Nephron progenitor cell (in vitro differentiated cells): ENCODE measurements around the gene TTL.
"Not testable (repeated sequence)": the region's sequence is repeated elsewhere in the genome, so short reads cannot be mapped to it uniquely, and the experiment has no call there.

Experiments used
- DNase-seq: peaks from one replicate; pipeline ENCODE4 v3.0.0; 2021
- H3K27ac Mint-ChIP-seq: 2 replicates; pipeline ENCODE4 v1.8.0; 2021; ENCODE audit warnings: mild to moderate bottlenecking, moderate library complexity, mixed read lengths
- H3K27me3 Mint-ChIP-seq: 2 replicates; pipeline ENCODE4 v1.8.0; 2021; ENCODE audit warnings: mild to moderate bottlenecking, low read depth, mixed read lengths; ENCODE audit not compliant: poor library complexity
- H3K36me3 Mint-ChIP-seq: 2 replicates; pipeline ENCODE4 v1.8.0; 2021; ENCODE audit warnings: low read depth, mixed read lengths
- H3K4me1 Mint-ChIP-seq: 2 replicates; pipeline ENCODE4 v1.8.0; 2021; ENCODE audit warnings: mixed read lengths
- H3K4me3 Mint-ChIP-seq: 2 replicates; pipeline ENCODE4 v1.8.0; 2021; ENCODE audit warnings: mild to moderate bottlenecking, moderate library complexity, mixed read lengths
- H3K9me3 Mint-ChIP-seq: 2 replicates; pipeline ENCODE4 v1.8.0; 2021; ENCODE audit warnings: mild to moderate bottlenecking, moderate library complexity, mixed read lengths
- TF ChIP-seq, protein P1 (sequence below): fragments of 200-600 bp; sonication (generic); IDR thresholded peaks from 2 replicates; pipeline ENCODE4 v1.5.0; 2021; ENCODE audit warnings: antibody characterized with exemption

The TTL gene

DNA sequence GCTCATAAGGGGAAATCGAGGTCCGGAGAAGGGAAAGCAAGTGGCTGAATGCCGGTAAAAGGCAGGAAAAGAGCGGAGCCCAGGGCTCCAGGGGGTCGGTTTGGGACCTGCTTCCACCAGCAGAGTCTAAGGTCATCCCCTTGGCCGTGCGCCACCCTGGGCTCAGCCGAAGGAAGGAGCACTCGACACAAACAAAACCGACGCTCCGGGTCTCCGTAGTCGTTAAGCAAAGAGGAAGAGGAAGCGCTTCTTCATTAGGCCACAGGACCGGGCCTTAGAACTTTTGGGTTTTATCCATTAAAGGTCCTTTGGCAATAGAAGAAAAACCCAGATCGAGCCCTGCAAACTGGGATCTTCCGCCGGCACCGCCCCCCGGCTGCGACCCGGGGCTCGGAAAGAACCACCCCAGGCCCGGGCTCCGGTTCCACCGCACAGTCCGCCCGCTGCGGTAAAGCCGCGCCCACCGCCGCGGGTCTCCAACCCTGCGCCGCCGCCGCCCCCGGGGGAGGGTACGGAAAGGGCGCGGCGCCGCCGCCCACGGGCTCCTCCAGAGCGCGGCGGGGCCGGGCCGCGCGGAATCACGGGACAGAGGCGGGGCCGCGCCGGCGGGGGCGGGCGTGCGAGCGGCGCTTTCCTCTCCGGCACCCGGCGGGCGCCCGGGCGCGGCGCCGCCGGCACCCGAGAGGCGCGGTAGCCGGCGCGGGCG, at the start of gene TTL:
TSS of gene TTL (plus strand) at position 629 of the 706 bp plus-strand sequence. CDS start 189 bp downstream, outside the sequence.
- peaks cover 30% of the 10 kb centered on the region for H3K4me1 Mint-ChIP-seq
- H3K4me3 Mint-ChIP-seq = peak within 1 kb of the TSS; percentile 97
- peaks cover 31% of the 10 kb centered on the region for H3K36me3 Mint-ChIP-seq
- H3K27me3 Mint-ChIP-seq = peaks cover 3% of the 10 kb centered on the region
- H3K9me3 Mint-ChIP-seq = no peaks in the 10 kb centered on the region
- TF ChIP-seq, protein P1, sequence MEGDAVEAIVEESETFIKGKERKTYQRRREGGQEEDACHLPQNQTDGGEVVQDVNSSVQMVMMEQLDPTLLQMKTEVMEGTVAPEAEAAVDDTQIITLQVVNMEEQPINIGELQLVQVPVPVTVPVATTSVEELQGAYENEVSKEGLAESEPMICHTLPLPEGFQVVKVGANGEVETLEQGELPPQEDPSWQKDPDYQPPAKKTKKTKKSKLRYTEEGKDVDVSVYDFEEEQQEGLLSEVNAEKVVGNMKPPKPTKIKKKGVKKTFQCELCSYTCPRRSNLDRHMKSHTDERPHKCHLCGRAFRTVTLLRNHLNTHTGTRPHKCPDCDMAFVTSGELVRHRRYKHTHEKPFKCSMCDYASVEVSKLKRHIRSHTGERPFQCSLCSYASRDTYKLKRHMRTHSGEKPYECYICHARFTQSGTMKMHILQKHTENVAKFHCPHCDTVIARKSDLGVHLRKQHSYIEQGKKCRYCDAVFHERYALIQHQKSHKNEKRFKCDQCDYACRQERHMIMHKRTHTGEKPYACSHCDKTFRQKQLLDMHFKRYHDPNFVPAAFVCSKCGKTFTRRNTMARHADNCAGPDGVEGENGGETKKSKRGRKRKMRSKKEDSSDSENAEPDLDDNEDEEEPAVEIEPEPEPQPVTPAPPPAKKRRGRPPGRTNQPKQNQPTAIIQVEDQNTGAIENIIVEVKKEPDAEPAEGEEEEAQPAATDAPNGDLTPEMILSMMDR = no peak
- H3K27ac Mint-ChIP-seq = peak within 1 kb of the TSS; percentile 97
- DNase-seq = peak; percentile 85

DNA sequence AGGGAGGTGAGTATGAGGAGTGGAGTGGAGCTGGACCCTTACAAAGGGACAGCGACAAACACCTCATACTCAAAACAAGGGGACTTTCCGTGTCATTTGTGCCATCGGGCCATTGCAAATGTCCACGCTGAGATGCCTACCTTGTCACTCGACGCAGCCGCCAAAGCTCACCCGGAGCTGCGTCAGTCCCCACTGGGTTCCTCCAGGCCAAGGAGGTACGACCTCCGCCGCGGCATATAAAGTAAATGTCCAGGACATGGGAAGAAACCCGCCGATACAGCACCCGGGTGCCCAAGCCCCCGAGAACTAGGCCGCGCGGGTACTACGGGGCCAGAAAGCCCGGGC, 49.6 kb upstream of the TTL start:
- not testable (repeated sequence) for H3K9me3 Mint-ChIP-seq, DNase-seq, H3K36me3 Mint-ChIP-seq, H3K27ac Mint-ChIP-seq, H3K27me3 Mint-ChIP-seq
- peak overlapping the region; percentile 23 for H3K4me3 Mint-ChIP-seq
- peaks cover 22% of the 10 kb centered on the region for H3K4me1 Mint-ChIP-seq

DNA sequence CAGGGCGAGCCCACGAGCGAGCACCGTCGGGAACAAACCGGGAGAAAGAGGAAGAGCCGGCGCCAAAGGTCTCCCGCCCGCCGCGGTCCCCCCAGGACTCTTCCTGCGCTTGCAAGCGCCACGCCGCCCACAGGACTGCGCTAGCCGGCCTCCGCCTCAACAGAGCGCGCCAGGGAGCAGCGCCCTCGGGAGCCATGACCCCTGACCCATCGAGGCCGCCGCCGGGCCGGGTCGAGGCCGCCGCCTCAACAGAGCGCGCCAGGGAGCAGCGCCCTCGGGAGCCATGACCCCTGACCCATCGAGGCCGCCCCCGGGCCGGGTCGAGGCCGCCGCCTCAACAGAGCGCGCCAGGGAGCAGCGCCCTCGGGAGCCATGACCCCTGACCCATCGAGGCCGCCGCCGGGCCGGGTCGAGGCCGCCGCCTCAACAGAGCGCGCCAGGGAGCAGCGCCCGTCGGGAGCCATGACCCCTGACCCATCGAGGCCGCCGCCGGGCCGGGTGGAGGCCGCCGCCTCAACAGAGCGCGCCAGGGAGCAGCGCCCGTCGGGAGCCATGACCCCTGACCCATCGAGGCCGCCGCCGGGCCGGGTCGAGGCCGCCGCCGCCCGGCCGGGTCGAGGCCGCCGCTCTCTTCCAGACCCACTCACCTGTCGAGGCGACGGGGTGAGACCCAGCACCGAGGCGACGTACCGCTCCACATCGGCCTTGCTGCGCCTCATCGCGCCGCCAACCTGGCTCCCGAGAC, 49.0 kb upstream of the TTL start:
- not testable (repeated sequence) for H3K36me3 Mint-ChIP-seq, H3K27me3 Mint-ChIP-seq, H3K9me3 Mint-ChIP-seq, H3K27ac Mint-ChIP-seq
- Mint-ChIP-seq H3K4me3 (peak overlapping the region; percentile 23), H3K4me1 (peaks cover 22% of the 10 kb centered on the region)
- peak; percentile 12 for DNase-seq

DNA sequence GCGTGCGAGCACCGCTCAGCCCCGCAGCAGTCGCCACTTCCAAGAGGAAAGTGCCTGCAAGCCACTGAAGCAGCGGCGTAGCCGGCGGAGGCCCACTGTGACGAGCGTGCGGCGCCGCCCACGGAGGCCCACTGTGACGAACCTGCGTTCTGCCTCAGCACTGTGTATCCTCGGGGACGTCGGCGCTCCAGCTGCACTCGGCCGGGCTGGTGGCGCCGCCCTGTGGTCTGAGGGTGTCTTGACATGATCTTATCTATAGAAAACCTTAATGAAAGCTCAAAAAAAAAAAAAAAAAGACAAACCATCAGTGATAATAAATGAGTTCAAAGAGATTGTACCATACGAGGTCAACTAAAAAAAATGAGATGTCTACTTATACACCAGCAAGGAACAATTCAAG, 48.5 kb upstream of the TTL start, which contains the start of gene RGPD8:
TSS of gene RGPD8 (minus strand) at position 166 of the 400 bp plus-strand sequence. CDS start 192 bp downstream, outside the sequence.
- DNase-seq = peak; percentile 88
- not testable (repeated sequence) for H3K9me3 Mint-ChIP-seq, H3K36me3 Mint-ChIP-seq, H3K27me3 Mint-ChIP-seq
- H3K27ac Mint-ChIP-seq = peak within 1 kb of the TSS; percentile 10
- peak within 1 kb of the TSS; percentile 75 for H3K4me3 Mint-ChIP-seq
- TF ChIP-seq, protein P1 = peak; percentile 59
- H3K4me1 Mint-ChIP-seq = peaks cover 27% of the 10 kb centered on the region

DNA sequence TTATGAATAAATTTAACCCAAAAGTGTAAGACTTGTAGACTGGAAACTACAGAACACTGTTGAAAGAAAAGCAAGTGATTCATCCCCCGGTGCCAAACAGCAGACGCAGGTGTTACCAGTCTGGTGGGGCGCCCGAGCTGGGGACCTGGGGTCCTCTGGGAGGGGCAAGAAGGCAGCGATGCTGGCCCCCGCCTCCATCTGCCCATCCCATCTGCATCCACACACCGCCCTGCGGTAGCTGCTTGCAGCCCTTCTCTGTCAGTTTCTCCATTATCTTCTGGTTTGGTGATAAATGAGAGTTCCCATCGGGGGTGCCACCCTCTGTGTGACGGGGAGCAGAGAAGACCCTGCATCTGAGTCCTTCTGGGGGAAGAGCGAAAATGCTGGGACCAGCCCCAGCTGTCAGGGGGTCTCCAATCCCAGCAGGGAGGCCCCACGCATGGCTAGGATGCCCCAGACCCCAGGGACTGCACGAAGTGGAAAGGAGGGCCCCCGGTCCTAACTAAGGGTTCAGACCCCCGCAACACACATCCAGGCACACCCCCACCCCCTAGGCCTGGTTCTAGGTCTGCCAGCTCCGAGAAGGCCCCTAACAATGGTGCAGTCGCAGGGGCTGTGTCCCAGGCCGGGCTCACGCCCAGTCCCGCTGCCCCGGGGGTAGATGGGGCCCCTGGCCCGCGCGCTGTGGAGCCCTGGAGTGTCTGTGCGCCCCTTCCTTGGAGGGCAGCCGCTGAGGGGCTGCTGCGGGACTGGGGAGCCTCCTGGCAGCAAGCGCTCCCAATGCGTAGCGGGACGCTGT, 47.8 kb upstream of the TTL start:
- H3K9me3 Mint-ChIP-seq = no peaks in the 10 kb centered on the region
- TF ChIP-seq, protein P1 = no peak
- H3K27ac Mint-ChIP-seq = no peak overlapping the region
- peaks cover 27% of the 10 kb centered on the region for H3K4me1 Mint-ChIP-seq
- H3K27me3 Mint-ChIP-seq = peaks cover 4% of the 10 kb centered on the region
- H3K36me3 Mint-ChIP-seq = no peaks in the 10 kb centered on the region
- DNase-seq = no peak
- H3K4me3 Mint-ChIP-seq = no peak overlapping the region

DNA sequence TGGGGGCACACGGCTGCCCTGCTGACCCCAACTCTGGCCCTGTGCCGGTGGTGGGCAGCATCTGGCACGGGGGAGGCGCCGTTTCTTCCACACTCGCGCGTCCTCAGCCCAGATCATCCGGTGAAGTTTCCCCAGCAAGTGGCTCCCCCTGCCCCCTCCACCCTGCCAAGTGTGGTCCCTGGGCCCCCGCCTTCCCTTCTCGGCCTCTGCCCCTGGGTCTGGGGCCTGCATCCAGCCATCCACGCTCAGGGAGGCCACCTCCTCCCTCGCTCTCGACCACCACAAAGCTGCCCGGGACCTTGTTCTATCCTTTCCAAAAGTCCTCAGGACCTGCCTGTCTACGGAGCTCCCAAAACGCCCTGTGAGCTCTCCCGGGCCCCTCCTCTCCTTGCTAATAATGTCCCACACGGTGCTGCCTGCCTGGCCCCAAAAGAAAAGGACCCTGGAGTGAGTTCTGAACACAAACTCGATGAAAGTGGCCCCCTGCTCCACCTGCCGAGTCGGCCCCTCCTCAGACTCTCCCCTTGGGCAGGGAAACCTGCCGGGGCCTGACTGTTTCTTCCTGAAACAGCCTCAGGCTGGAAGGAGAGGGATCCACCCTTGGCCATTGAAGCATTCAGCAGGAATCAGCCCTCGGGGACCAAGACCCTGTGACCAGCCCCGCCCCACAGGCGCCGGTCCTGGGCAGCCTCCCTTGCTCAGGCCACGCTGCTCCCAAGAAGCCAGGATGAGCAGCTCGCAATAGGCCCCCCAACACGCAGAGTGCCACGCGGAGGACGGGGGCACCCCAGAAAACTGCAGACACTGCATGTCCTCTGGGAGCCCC, 46.9 kb upstream of the TTL start:
- not testable (repeated sequence) for H3K36me3 Mint-ChIP-seq, H3K9me3 Mint-ChIP-seq, H3K27me3 Mint-ChIP-seq
- peak overlapping the region; percentile 42 for H3K4me3 Mint-ChIP-seq
- H3K27ac Mint-ChIP-seq = peak overlapping the region; percentile 50
- H3K4me1 Mint-ChIP-seq = peaks cover 27% of the 10 kb centered on the region
- peak; percentile 18 for DNase-seq

DNA sequence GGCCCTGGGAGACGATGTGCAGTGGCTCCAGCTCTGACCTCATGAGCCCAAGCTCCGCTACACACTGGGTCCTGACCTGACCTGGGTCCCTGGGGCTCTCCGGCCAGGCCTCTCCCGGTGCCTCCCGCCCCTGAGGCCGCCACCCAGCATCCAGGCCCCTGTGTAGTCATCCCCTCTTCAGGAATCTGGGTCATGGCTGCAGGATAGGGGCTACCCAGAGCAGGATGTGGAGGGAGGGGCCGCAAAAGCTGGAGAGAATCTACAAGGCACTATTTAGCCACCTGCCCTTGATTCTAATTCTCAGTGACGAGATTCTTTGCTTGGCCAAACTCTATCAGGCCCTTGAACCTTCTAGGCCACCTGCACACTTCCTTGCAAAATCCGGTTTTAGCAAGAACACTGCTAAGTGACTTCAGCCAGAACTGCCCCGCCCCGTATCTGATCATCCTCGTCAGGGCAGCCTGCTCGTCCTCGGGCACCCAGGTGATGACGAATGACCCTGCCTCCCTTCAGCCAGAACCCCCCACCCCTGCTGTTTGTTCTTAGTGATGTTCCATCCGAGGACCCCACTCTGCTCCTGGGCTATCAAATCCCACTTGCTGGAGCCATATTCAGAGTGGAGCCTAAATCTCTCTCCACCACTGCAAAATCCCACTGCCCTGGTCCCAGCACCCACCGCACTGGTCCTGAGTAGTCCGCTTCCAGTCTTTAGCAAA, 46.1 kb upstream of the TTL start:
- H3K4me3 Mint-ChIP-seq = peak overlapping the region; percentile 45
- not testable (repeated sequence) for H3K36me3 Mint-ChIP-seq, H3K9me3 Mint-ChIP-seq, H3K27ac Mint-ChIP-seq, DNase-seq, H3K27me3 Mint-ChIP-seq
- H3K4me1 Mint-ChIP-seq = peaks cover 27% of the 10 kb centered on the region

DNA sequence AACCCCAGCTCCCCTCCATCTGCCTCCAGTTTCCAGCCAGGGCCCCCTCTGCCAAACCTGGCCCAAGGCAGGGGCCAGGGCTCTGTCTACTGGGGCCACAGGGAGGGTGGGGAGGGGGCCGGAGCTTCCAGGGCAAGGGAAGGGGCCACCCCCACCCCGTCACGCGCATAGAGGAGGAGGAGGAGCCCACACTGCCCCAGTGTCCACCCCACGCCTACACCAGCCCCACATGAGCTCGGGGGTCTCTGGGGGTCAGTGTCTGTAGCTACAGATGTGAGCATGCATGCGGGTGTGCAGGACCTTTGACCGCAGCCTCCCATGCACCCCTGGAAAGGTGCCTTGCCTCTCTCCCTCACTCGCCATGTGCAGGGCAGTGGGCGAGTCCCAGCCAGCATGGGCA, 45.0 kb upstream of the TTL start:
- H3K4me3 Mint-ChIP-seq = not testable (repeated sequence)

DNA sequence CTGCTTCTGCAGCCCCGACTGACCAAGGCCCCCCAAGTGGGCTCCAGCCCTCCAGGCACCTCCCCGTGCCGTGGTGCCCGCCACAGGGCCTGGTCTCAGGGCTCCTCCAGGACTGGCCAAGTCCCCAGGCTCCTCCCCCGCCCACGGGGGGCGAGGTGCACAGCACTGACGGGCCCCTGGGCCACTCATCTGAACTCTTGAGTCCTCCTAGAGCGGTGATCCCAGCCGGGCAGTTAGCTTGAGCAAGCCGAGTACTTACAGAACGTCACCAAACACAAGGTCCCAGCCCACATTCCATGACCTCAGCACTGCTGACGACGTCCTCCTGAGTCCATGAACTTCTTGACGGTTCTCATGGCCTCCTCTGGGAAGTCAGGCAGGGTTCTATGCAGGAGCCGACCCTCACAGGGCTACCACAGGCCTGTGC, 44.5 kb upstream of the TTL start:
- DNase-seq, H3K9me3 Mint-ChIP-seq, H3K27me3 Mint-ChIP-seq, H3K27ac Mint-ChIP-seq, H3K4me3 Mint-ChIP-seq, H3K36me3 Mint-ChIP-seq: not testable (repeated sequence)
- H3K4me1 Mint-ChIP-seq = peaks cover 27% of the 10 kb centered on the region

More for the DNA sequence above, 45.0 kb upstream of the TTL start:
- H3K4me1 Mint-ChIP-seq = peaks cover 27% of the 10 kb centered on the region
- not testable (repeated sequence) for H3K27me3 Mint-ChIP-seq, H3K36me3 Mint-ChIP-seq, H3K9me3 Mint-ChIP-seq, DNase-seq, H3K27ac Mint-ChIP-seq
